Calu3 (cell line): ENCODE results near the gene C1orf35. TPM values are rescaled to one million over a fixed set of nuclear protein-coding genes. Genes with fewer than 3 reads are reported as not detected.

Experiments used
- BruUV-seq: library from RNA; stranded (reverse); fragments of 400-500 nt; replicated peaks from 2 replicates; lab custom pipeline; 2021; lab: Mats Ljungman, UMichigan
- CTCF ChIA-PET: fragments of 300-600 bp; sonication (Branson Sonifier 250); formaldehyde crosslinking; loops from one replicate; lab custom pipeline; 2022; ENCODE audit warnings: antibody characterized with exemption; lab: Charles Lee
- DNase-seq: peaks from one replicate; pipeline ENCODE4 v3.0.0; 2022
- H3K27ac Mint-ChIP-seq: one replicate; pipeline ENCODE4 v1.8.0; 2022; ENCODE audit warnings: mixed read lengths; ENCODE audit not compliant: unreplicated experiment
- H3K27me3 Mint-ChIP-seq: one replicate; pipeline ENCODE4 v1.8.0; 2022; ENCODE audit warnings: mixed read lengths; ENCODE audit not compliant: unreplicated experiment
- H3K36me3 Mint-ChIP-seq: one replicate; pipeline ENCODE4 v1.8.0; 2022; ENCODE audit warnings: mild to moderate bottlenecking, moderate library complexity, mixed read lengths; ENCODE audit not compliant: insufficient read depth, unreplicated experiment
- H3K4me1 Mint-ChIP-seq: one replicate; pipeline ENCODE4 v1.8.0; 2022; ENCODE audit warnings: mild to moderate bottlenecking, low read depth, mixed read lengths; ENCODE audit not compliant: unreplicated experiment
- H3K4me3 Mint-ChIP-seq: one replicate; pipeline ENCODE4 v1.8.0; 2022; ENCODE audit warnings: mild to moderate bottlenecking, low read depth, moderate library complexity, mixed read lengths; ENCODE audit not compliant: unreplicated experiment
- H3K9me3 Mint-ChIP-seq: one replicate; pipeline ENCODE4 v1.8.0; 2022; ENCODE audit warnings: low read depth, mixed read lengths; ENCODE audit not compliant: unreplicated experiment
- CTCF ChIP-seq: fragments of 200-600 bp; IDR thresholded peaks from one replicate; pipeline ENCODE4 v1.8.0; 2022; ENCODE audit warnings: antibody characterized with exemption; ENCODE audit not compliant: unreplicated experiment
- intact Hi-C: fragments of 100-400 bp; cut with micrococcal nuclease; formaldehyde crosslinking; loops from one replicate; pipeline ENCODE4 v1.10.0; 2022; ENCODE audit not compliant: unreplicated experiment
- total RNA-seq: library from RNA; stranded (reverse); gene quantifications from 2 replicates; pipeline ENCODE4 v1.2.3, GENCODE V29; 2022

The C1orf35 gene
- total RNA-seq, 1 experiment from 2014 or later, result 38.1 TPM

- CTCF ChIA-PET, result interaction anchor here (1.1 to 1.5 kb wide), 2 partner anchors 18 to 84 kb away, joined by 5 read pairs; no protein-coding TSS in a partner anchor
- Mint-ChIP-seq H3K36me3 (peaks cover 79% of the 10 kb centered on the region), H3K27ac (peak overlapping the region; percentile 97), H3K4me3 (peak overlapping the region; percentile 89), H3K9me3 (no peaks in the 10 kb centered on the region), H3K4me1 (peaks cover 59% of the 10 kb centered on the region), H3K27me3 (no peaks in the 10 kb centered on the region)
- intact Hi-C loops, result no loop called here
- DNase-seq, result no peak
- no peak for TF ChIP-seq CTCF
- no TSS peak for BruUV-seq
Observed at GRCh38 chr1:228083871-228084278, 19.2 kb downstream of the C1orf35 start.

- Mint-ChIP-seq H3K4me1 (peaks cover 53% of the 10 kb centered on the region), H3K9me3 (no peaks in the 10 kb centered on the region), H3K36me3 (peaks cover 72% of the 10 kb centered on the region), H3K4me3 (peak overlapping the region; percentile 89), H3K27ac (peak overlapping the region; percentile 97), H3K27me3 (no peaks in the 10 kb centered on the region)
- CTCF ChIA-PET, result interaction anchor here (0.5 to 1.6 kb wide), 6 partner anchors 19 to 306 kb away, joined by 3 to 7 read pairs (median 5); no protein-coding TSS in a partner anchor
- peak; percentile 48 for DNase-seq
- no TSS peak for BruUV-seq
- intact Hi-C loops, result no loop called here
- no peak for TF ChIP-seq CTCF
Observed at GRCh38 chr1:228082918-228083870, 19.9 kb downstream of the C1orf35 start.

GRCh38 chr1:228082214-228082917 is 20.8 kb downstream of the C1orf35 start, which contains the start of gene ARF1:
ARF1 (plus strand) TSS chr1:228082708; CDS start chr1:228097115, 14,407 bp downstream.
- Mint-ChIP-seq H3K36me3 (peaks cover 65% of the 10 kb centered on the region), H3K27me3 (peaks cover 6% of the 10 kb centered on the region), H3K4me1 (peaks cover 44% of the 10 kb centered on the region), H3K4me3 (peak within 1 kb of the TSS; percentile 89), H3K27ac (peak within 1 kb of the TSS; percentile 97), H3K9me3 (no peaks in the 10 kb centered on the region)
- intact Hi-C loops, result no loop called here
- no TSS peak for BruUV-seq
- no peak for TF ChIP-seq CTCF
- peak; percentile 97 for DNase-seq
- CTCF ChIA-PET, result interaction anchor here (0.5 to 1.6 kb wide), 7 partner anchors 9 to 307 kb away, joined by 3 to 7 read pairs (median 3); no protein-coding TSS in a partner anchor

GRCh38 chr1:228081578-228082213 is 21.4 kb downstream of the C1orf35 start:
- intact Hi-C loops, result no loop called here
- DNase-seq, result no peak
- H3K27me3 Mint-ChIP-seq, result peaks cover 12% of the 10 kb centered on the region

More at GRCh38 chr1:228081578-228082213, 21.4 kb downstream of the C1orf35 start:
- peak overlapping the region; percentile 89 for H3K4me3 Mint-ChIP-seq
- H3K27ac Mint-ChIP-seq, result peak overlapping the region; percentile 97
- no peak for TF ChIP-seq CTCF
- BruUV-seq, result no TSS peak
- CTCF ChIA-PET, result interaction anchor here (0.9 to 1.6 kb wide), 5 partner anchors 8 to 85 kb away, joined by 3 to 7 read pairs (median 5); no protein-coding TSS in a partner anchor
- peaks cover 64% of the 10 kb centered on the region for H3K36me3 Mint-ChIP-seq
- H3K4me1 Mint-ChIP-seq, result peaks cover 38% of the 10 kb centered on the region
- H3K9me3 Mint-ChIP-seq, result no peaks in the 10 kb centered on the region
